IMR-90 (cell line): Measurements from ENCODE around the gene NELFCD. TPM values are rescaled to one million over a fixed set of nuclear protein-coding genes. Genes with fewer than 3 reads are reported as not detected.

Source experiments
- ATAC-seq: fragments of 200-7000 bp; cut with Tn5 transposase; 2 replicates; pipeline ENCODE4 v1.9.1; 2020; ENCODE audit warnings: low read depth, mild to moderate bottlenecking, moderate library complexity
- BruUV-seq: library from RNA; stranded (reverse); fragments of 400-500 nt; replicated peaks from 2 replicates; lab custom pipeline; 2021; lab: Mats Ljungman, UMichigan
- CTCF ChIA-PET: fragments of 300-600 bp; formaldehyde crosslinking; extraction: SDS; loops from one replicate; lab custom pipeline; 2021; ENCODE audit warnings: antibody characterized with exemption; lab: Yijun Ruan, JAX
- POLR2A ChIA-PET: fragments of 300-600 bp; sonication (Branson Sonifier 250); formaldehyde crosslinking; loops from one replicate; lab custom pipeline; 2022; ENCODE audit warnings: antibody characterized with exemption; ENCODE audit not compliant: unreplicated experiment; lab: Charles Lee
- DNase-seq: peaks from one replicate; pipeline ENCODE4 v3.0.0; 2013
- H2AFZ ChIP-seq: replicated peaks from 2 replicates; pipeline ENCODE3; 2013; ENCODE audit warnings: low read length, mild to moderate bottlenecking; ENCODE audit not compliant: poor library complexity
- H2AK5ac ChIP-seq: 2 replicates; pipeline ENCODE4 v1.6.1; 2013; ENCODE audit warnings: low read depth, low read length, inconsistent platforms
- H2AK9ac ChIP-seq: replicated peaks from 2 replicates; pipeline ENCODE3; 2013; ENCODE audit warnings: mild to moderate bottlenecking, low read depth, low read length, moderate library complexity; ENCODE audit not compliant: poor library complexity
- H2BK120ac ChIP-seq: 2 replicates; pipeline ENCODE4 v1.6.1; 2013; ENCODE audit warnings: low read depth, low read length, inconsistent platforms
- H2BK15ac ChIP-seq: 3 replicates; pipeline ENCODE4 v1.6.1; 2013; ENCODE audit warnings: low read depth, low read length, inconsistent platforms
- H2BK20ac ChIP-seq: 2 replicates; pipeline ENCODE4 v1.6.1; 2013; ENCODE audit warnings: low read depth, mild to moderate bottlenecking, inconsistent platforms, low read length, moderate library complexity
- H2BK5ac ChIP-seq: 2 replicates; pipeline ENCODE4 v1.6.1; 2013; ENCODE audit warnings: mild to moderate bottlenecking, low read depth, low read length, inconsistent platforms; ENCODE audit not compliant: poor library complexity, severe bottlenecking
- H3K14ac ChIP-seq: replicated peaks from 2 replicates; pipeline ENCODE4 v1.6.1; 2013; ENCODE audit warnings: low read depth, low read length, inconsistent platforms
- H3K18ac ChIP-seq: 2 replicates; pipeline ENCODE4 v1.6.1; 2013; ENCODE audit warnings: low read depth, low read length, control low read depth
- H3K23ac ChIP-seq: 2 replicates; pipeline ENCODE4 v1.6.1; 2013; ENCODE audit warnings: low read depth, low read length, inconsistent platforms
- H3K27ac ChIP-seq: 2 replicates; pipeline ENCODE4 v1.5.1; 2013; ENCODE audit warnings: mild to moderate bottlenecking, control low read depth, low read length; ENCODE audit not compliant: insufficient read depth
- H3K27me3 ChIP-seq: 2 replicates; pipeline ENCODE4 v1.6.1; 2013; ENCODE audit warnings: low read length; ENCODE audit not compliant: control insufficient read depth, insufficient read depth
- H3K36me3 ChIP-seq: 2 replicates; pipeline ENCODE4 v1.6.1; 2013; ENCODE audit warnings: low read length, mixed read lengths; ENCODE audit not compliant: control insufficient read depth, insufficient read depth
- H3K4ac ChIP-seq: 2 replicates; pipeline ENCODE4 v1.6.1; 2013; ENCODE audit warnings: low read depth, low read length, inconsistent platforms
- H3K4me1 ChIP-seq: 2 replicates; pipeline ENCODE4 v1.6.1; 2013; ENCODE audit warnings: low read length, mixed read lengths; ENCODE audit not compliant: control insufficient read depth, insufficient read depth
- H3K4me2 ChIP-seq: 2 replicates; pipeline ENCODE4 v1.6.1; 2013; ENCODE audit warnings: low read depth, mild to moderate bottlenecking, control low read depth, low read length, moderate library complexity
- H3K4me3 ChIP-seq: 2 replicates; pipeline ENCODE4 v1.5.1; 2013; ENCODE audit warnings: low read depth, mild to moderate bottlenecking, control low read depth, low read length, moderate library complexity; ENCODE audit not compliant: insufficient read depth
- H3K56ac ChIP-seq: 2 replicates; pipeline ENCODE4 v1.6.1; 2013; ENCODE audit warnings: low read length, inconsistent platforms; ENCODE audit not compliant: insufficient read depth; ENCODE audit errors: extremely low read depth
- H3K79me1 ChIP-seq, 2 experiments: 2 replicates each; pipeline ENCODE4 v1.6.1; 2013; ENCODE audit warnings: low read length in 2 of 2, inconsistent platforms in 1 of 2, low read depth in 1 of 2
- H3K9ac ChIP-seq: 2 replicates; pipeline ENCODE4 v1.6.1; 2013; ENCODE audit warnings: low read depth, low read length, control low read depth
- H3K9me1 ChIP-seq: 2 replicates; pipeline ENCODE4 v1.6.1; 2013; ENCODE audit warnings: low read length, inconsistent platforms; ENCODE audit not compliant: insufficient read depth
- H3K9me3 ChIP-seq: 2 replicates; pipeline ENCODE4 v1.6.1; 2013; ENCODE audit warnings: low read length; ENCODE audit not compliant: control insufficient read depth, insufficient read depth
- H4K20me1 ChIP-seq: 2 replicates; pipeline ENCODE4 v1.6.1; 2013; ENCODE audit warnings: low read length, inconsistent platforms; ENCODE audit not compliant: insufficient read depth
- H4K5ac ChIP-seq: 2 replicates; pipeline ENCODE4 v1.6.1; 2013; ENCODE audit warnings: mild to moderate bottlenecking, low read depth, low read length, control low read depth
- H4K8ac ChIP-seq, 2 experiments: 2 replicates each; pipeline ENCODE4 v1.6.1; 2013; ENCODE audit warnings: low read depth in 2 of 2, low read length in 2 of 2, control low read depth in 1 of 2, inconsistent platforms in 1 of 2
- H4K91ac ChIP-seq: 2 replicates; pipeline ENCODE4 v1.6.1; 2013; ENCODE audit warnings: low read depth, low read length, inconsistent platforms; ENCODE audit not compliant: insufficient read depth
- BHLHE40 ChIP-seq: fragments of 150-350 bp; IDR thresholded peaks from 2 replicates; pipeline ENCODE4 v1.6.1; 2016; ENCODE audit warnings: mild to moderate bottlenecking, low read depth, low read length
- CHD1 ChIP-seq: IDR thresholded peaks from 2 replicates; pipeline ENCODE4 v1.6.1; 2012; ENCODE audit warnings: low read depth, low read length, improper control_type of control experiment
- ELK1 ChIP-seq: fragments of 150-350 bp; IDR thresholded peaks from 2 replicates; pipeline ENCODE4 v1.6.1; 2016; ENCODE audit warnings: low read depth, mild to moderate bottlenecking, low read length, moderate library complexity, borderline replicate concordance
- FOS ChIP-seq: fragments of 150-350 bp; IDR thresholded peaks from 2 replicates; pipeline ENCODE4 v1.6.1; 2016; ENCODE audit warnings: low read depth, low read length
- MAFK ChIP-seq: IDR thresholded peaks from 2 replicates; pipeline ENCODE4 v1.6.1; 2012; ENCODE audit warnings: low read depth, low read length, improper control_type of control experiment
- POLR2A ChIP-seq: IDR thresholded peaks from 2 replicates; pipeline ENCODE4 v1.6.1; 2012; ENCODE audit warnings: mild to moderate bottlenecking, low read depth, low read length
- RCOR1 ChIP-seq: IDR thresholded peaks from 2 replicates; pipeline ENCODE4 v1.6.1; 2012; ENCODE audit warnings: mild to moderate bottlenecking, low read length, improper control_type of control experiment; ENCODE audit not compliant: insufficient replicate concordance
- RFX5 ChIP-seq: IDR thresholded peaks from 2 replicates; pipeline ENCODE4 v1.8.0; 2012; ENCODE audit warnings: low read depth, mild to moderate bottlenecking, low read length, moderate library complexity
- USF2 ChIP-seq: fragments of 150-350 bp; IDR thresholded peaks from 2 replicates; pipeline ENCODE4 v1.6.1; 2017; ENCODE audit warnings: mild to moderate bottlenecking, antibody characterized with exemption, low read length, low read depth
- WGBS, 2 experiments: methylation state at CpG; one replicate each; pipeline versions ENCODE4 v1.1.5 to v1.1.7; 2013; ENCODE audit warnings: missing lambda C conversion rate in 2 of 2; ENCODE audit not compliant: insufficient read length in 1 of 2; ENCODE audit errors: extremely low coverage in 2 of 2; 5-methylcytosine and 5-hydroxymethylcytosine counted together
- dilution Hi-C: fragments of 300-500 bp; cut with HindIII; formaldehyde crosslinking; loops from one replicate; pipeline ENCODE4 v1.14.3; 2018; ENCODE audit warnings: low sequenced_read_pairs; ENCODE audit not compliant: unreplicated experiment
- in situ Hi-C: fragments of 300-500 bp; cut with MboI; formaldehyde crosslinking; loops from 3 replicates; pipeline ENCODE4 v1.14.3; 2019; ENCODE audit warnings: low sequenced_read_pairs, inconsistent platforms, mixed read lengths
- intact Hi-C: fragments of 100-400 bp; cut with micrococcal nuclease; formaldehyde crosslinking; loops from 2 replicates; pipeline ENCODE4 v1.10.0; 2022
- polyA plus RNA-seq, 3 experiments: library from polyadenylated mRNA; depleted of rRNA; stranded (reverse); fragments of >200 nt; gene quantifications; 2 replicates each; pipeline ENCODE4 v1.2.3, GENCODE V29; 2012; ENCODE audit warnings: low replicate concordance in 1 of 3
- total RNA-seq: library from RNA; depleted of rRNA; stranded (reverse); fragments of >200 nt; gene quantifications from 2 replicates; pipeline ENCODE4 v1.2.3, GENCODE V29; 2012
- TF ChIP-seq, protein P1 (sequence below): conservative IDR thresholded peaks from 2 replicates; pipeline ENCODE4 v1.5.1; 2012; ENCODE audit warnings: mild to moderate bottlenecking, low read depth, low read length, improper control_type of control experiment

NELFCD gene
- total and polyA plus RNA-seq, 2 of the 4 experiments (the other 2 are of a cell fraction): 88.9 to 94.1 TPM

- TF ChIP-seq RFX5: no peak
These were observed 14.6 kb downstream of the NELFCD start (continued) for GRCh38 chr20:58995461-58996225.

- peaks cover 19% of the 10 kb centered on the region for H3K9me1 ChIP-seq
- ChIA-PET CTCF (interaction anchor here (0.6 kb wide), 1 partner anchor 56 kb away, joined by 3 read pairs; no protein-coding TSS in a partner anchor), POLR2A (no interaction called here)
- dilution Hi-C loops: no loop called here
- no peaks in the 10 kb centered on the region for H3K9me3 ChIP-seq
- H3K18ac ChIP-seq: no peak overlapping the region
- H3K36me3 ChIP-seq: peaks cover 54% of the 10 kb centered on the region
- no peak overlapping the region for H2BK20ac ChIP-seq
- DNase-seq (no peak), ATAC-seq (no peak)
- no peak overlapping the region for H3K4me2 ChIP-seq
- H3K9ac ChIP-seq: no peak overlapping the region
- no TSS peak for BruUV-seq
- H3K4ac ChIP-seq: no peak overlapping the region
- H3K4me1 ChIP-seq: peaks cover 6% of the 10 kb centered on the region; the same call in 1 of the 2 replicates
- H4K20me1 ChIP-seq: peaks cover 15% of the 10 kb centered on the region
- H2BK5ac ChIP-seq: no peak overlapping the region
- no peak overlapping the region for H2AK9ac ChIP-seq
- H3K14ac ChIP-seq: no peak overlapping the region
- no peak overlapping the region for H2AK5ac ChIP-seq
- no peak overlapping the region for H4K5ac ChIP-seq
- H2BK15ac ChIP-seq: no peak overlapping the region
- H2BK120ac ChIP-seq: no peak overlapping the region
- no peak overlapping the region for H4K8ac ChIP-seq
- H3K23ac ChIP-seq: no peak overlapping the region
- no peak overlapping the region for H3K4me3 ChIP-seq
- H3K27me3 ChIP-seq: no peaks in the 10 kb centered on the region
- no peak overlapping the region for H4K91ac ChIP-seq
- intact Hi-C loops: no loop called here
- in situ Hi-C loops: no loop called here
- no peak for TF ChIP-seq CHD1
- no peak for TF ChIP-seq USF2
- TF ChIP-seq BHLHE40: no peak
- TF ChIP-seq, protein P1, sequence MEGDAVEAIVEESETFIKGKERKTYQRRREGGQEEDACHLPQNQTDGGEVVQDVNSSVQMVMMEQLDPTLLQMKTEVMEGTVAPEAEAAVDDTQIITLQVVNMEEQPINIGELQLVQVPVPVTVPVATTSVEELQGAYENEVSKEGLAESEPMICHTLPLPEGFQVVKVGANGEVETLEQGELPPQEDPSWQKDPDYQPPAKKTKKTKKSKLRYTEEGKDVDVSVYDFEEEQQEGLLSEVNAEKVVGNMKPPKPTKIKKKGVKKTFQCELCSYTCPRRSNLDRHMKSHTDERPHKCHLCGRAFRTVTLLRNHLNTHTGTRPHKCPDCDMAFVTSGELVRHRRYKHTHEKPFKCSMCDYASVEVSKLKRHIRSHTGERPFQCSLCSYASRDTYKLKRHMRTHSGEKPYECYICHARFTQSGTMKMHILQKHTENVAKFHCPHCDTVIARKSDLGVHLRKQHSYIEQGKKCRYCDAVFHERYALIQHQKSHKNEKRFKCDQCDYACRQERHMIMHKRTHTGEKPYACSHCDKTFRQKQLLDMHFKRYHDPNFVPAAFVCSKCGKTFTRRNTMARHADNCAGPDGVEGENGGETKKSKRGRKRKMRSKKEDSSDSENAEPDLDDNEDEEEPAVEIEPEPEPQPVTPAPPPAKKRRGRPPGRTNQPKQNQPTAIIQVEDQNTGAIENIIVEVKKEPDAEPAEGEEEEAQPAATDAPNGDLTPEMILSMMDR: no peak
- TF ChIP-seq MAFK: no peak
- no peak for TF ChIP-seq RCOR1
- TF ChIP-seq RFX5: no peak
- TF ChIP-seq POLR2A: no peak
- no peak for TF ChIP-seq ELK1
- no peak for TF ChIP-seq FOS
- H3K27ac ChIP-seq: no peak overlapping the region
- no peak overlapping the region for H3K56ac ChIP-seq
- WGBS, 2 experiments: 95% methylated on average over 3 of the region's 12 CpGs; no CpG with 5 or more reads in 1 of the 2 experiments
- no peak overlapping the region for H2AFZ ChIP-seq
- peaks cover 14 to 36% of the 10 kb centered on the region in 2 experiments; a peak in 3 of 4 replicates for H3K79me1 ChIP-seq
These were observed 15.2 kb downstream of the NELFCD start for GRCh38 chr20:58996226-58996611.
